CD4-positive, alpha-beta T cell treated with Interleukin-4 for 4 hours (primary cell): ENCODE data around the gene SLC52A1.
"Not testable (repeated sequence)": the region's sequence is repeated elsewhere in the genome, so short reads cannot be mapped to it uniquely, and the experiment has no call there.

ENCODE experiments used
- DNase-seq: peaks from one replicate; pipeline ENCODE4 v3.0.0-alpha.2; 2020

Gene SLC52A1

GRCh38 chr17:5030168-5030567, 5.1 kb downstream of the SLC52A1 start:
- not testable (repeated sequence) for DNase-seq

DNA sequence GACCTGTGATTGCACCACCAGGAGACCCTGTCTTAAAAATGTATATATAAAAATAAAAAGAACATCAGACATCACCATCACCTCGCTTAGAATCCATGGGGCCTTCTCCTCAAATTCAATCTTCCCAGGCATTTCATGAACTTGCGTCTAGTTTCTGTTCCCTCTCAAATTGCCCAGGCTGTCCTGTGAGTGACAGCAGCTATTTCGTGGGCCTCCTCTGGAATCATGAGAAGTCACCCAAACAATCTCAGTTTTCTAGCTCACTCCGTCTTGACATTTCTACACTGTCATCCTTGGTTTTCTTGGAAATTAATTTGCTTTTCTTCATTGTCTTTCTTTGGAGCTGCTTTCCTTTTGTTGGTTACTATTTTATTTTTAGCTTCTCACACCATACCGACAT, 7.3 kb downstream of the SLC52A1 start:
- DNase-seq, result no peak

DNA sequence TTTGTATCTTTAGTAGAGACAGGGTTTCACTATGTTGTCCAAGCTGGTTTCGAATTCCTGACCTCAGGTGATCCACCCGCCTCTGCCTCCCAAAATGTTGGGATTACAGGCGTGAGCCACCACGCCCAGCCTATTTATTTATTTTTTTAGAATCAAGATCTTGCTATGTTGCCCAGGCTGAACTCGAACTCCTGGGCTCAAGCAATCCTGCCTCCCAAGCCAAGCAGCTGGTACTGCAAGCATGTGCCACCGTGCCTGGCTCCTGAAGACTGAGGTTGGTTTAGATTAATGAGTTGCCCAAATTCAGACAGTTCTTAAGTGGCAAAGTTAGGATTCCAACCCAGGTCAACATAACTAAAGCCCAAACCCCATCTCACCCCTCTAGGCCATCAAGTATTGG, 7.9 kb downstream of the SLC52A1 start:
- no peak for DNase-seq

GRCh38 chr17:5024604-5025003, 10.6 kb downstream of the SLC52A1 start:
- DNase-seq, result no peak

DNA sequence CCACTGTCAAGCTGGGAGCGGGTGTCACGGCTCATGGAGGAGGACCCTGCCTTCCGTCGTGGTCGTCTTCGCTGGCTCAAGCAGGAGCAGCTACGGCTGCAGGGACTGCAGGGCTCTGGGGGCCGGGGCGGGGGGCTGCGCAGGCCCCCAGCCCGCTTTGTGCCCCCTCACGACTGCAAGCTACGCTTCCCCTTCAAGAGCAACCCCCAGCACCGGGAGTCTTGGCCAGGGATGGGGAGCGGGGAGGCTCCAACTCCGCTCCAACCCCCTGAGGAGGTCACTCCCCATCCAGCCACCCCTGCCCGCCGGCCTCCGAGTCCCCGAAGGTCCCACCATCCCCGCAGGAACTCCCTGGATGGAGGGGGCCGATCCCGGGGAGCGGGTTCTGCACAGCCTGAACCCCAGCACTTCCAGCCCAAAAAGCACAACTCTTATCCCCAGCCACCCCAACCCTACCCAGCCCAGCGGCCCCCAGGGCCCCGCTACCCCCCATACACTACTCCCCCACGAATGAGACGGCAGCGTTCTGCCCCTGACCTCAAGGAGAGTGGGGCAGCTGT, 11.6 kb downstream of the SLC52A1 start:
- DNase-seq, result no peak

- no peak for DNase-seq
Observed at GRCh38 chr17:5022171-5022711, 13.0 kb downstream of the SLC52A1 start.

GRCh38 chr17:5020502-5021023, 14.7 kb downstream of the SLC52A1 start:
- no peak for DNase-seq

DNA sequence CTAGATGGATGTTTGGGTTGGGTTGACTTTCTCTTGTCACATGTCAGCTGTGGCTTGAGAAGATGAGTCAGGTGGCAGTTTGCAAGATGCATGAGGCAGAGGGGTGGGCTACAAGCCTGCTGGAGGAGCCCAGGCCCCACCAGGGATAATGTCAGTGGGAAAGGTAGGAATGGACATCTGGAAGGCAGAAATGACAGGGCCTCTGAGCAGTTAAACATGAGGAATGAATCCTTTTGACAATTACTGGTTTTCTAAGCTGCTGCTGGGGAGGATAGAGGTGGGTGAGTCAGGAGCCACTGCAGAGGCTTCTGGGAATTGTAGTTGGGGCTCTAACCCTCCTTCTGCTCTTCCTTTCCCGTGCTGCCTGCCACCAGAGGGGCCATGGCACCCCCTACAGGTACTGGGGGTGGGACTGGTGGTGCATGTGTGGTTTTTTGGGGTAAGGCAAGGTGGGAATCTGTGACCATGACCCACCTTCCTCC, 15.7 kb downstream of the SLC52A1 start:
- DNase-seq, result peak; percentile 31

GRCh38 chr17:5014357-5014756, 20.9 kb downstream of the SLC52A1 start:
- DNase-seq, result no peak

GRCh38 chr17:5011928-5012327, 23.3 kb downstream of the SLC52A1 start:
- DNase-seq, result no peak

DNA sequence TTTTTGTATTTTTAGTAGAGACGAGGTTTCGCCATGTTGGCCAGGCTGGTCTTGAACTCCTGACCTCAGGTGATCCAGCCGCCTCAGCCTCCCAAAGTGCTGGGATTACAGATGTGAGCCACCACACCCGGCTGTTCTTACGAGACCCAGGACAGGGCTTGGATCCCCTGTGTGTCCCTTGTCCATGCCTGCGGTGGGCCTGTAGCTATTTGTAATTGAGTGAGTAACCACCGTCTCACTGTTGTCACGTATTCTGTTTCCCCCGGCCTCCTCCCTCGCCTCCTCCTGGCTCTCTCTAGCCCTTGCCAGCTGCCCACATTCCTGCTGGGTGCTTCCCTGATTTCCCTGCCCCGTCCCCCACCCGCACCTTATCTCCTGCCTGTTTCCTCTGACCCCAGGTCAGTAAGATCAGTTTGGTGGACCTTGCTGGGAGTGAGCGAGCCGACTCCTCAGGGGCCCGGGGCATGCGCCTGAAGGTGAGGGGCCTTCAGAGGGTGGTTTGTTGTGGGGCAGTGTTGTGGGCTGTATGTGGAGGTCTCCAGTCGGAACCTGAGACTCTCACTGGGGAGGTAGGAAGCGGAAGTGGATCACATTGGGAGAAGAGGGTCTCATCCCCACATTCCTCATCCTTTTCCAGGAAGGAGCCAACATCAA, 31.9 kb downstream of the SLC52A1 start:
- DNase-seq, result no peak

DNA sequence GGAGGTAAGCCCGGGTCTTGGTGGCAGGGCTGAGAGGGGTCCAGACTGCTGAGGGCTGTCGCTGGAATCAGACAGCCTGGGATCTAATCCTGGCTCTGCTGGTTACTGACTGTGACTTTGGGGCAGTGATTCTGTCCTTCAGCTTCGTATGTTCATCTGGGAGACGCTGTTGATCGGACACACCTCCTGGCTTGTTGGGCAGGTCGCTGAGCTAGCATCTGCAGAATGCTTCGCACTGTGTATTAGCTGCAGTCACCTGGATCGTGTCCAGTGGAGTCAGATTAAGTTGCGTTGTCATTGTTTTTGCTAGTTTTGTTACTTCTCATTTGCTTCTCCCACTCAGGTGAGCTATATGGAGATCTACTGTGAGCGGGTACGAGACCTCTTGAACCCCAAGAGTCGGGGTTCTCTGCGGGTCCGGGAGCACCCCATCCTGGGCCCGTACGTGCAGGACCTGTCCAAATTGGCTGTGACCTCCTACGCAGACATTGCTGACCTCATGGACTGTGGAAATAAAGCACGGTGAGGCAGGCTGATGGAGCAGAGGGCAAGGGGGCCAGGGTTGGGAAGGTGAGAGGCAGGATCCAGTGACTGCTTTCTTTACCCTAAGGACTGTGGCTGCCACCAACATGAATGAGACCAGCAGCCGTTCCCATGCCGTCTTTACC, 33.0 kb downstream of the SLC52A1 start:
- no peak for DNase-seq

GRCh38 chr17:5000237-5000639, 35.0 kb downstream of the SLC52A1 start:
- DNase-seq, result no peak

DNA sequence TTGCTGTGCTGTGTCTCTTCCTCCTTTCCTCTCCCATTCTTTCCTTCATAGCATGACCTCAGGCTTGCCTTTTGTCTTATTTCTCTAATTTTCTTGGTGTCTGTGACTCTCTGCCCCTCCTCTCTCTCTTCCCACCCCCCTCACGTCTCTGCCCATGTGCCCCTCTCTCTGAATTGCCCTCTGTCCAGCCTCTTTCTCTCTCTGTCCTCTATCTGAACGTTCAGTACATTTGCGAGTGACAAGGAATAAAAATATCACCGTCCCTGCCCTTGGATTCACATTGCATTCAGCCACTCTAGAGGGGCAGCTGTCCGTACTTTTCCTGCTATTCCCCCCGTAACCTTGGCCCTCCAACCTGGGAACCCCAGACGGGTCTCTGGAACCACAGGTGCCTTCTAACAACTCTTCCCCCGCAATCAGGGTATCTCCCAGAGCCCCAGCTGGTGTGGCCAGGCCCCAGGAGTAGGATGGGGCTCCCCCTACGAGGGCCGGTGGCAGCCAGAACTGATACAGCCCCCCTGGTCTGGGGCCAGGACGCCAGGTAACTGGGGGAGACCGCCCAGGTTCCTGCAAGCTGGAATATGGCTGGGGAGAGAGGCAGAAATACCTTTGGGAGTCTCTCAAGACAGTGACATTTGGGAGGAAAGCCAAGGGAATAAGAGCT, 35.7 kb downstream of the SLC52A1 start:
- DNase-seq, result no peak

- DNase-seq, result no peak
Observed at GRCh38 chr17:4998732-4999429, 36.3 kb downstream of the SLC52A1 start.

DNA sequence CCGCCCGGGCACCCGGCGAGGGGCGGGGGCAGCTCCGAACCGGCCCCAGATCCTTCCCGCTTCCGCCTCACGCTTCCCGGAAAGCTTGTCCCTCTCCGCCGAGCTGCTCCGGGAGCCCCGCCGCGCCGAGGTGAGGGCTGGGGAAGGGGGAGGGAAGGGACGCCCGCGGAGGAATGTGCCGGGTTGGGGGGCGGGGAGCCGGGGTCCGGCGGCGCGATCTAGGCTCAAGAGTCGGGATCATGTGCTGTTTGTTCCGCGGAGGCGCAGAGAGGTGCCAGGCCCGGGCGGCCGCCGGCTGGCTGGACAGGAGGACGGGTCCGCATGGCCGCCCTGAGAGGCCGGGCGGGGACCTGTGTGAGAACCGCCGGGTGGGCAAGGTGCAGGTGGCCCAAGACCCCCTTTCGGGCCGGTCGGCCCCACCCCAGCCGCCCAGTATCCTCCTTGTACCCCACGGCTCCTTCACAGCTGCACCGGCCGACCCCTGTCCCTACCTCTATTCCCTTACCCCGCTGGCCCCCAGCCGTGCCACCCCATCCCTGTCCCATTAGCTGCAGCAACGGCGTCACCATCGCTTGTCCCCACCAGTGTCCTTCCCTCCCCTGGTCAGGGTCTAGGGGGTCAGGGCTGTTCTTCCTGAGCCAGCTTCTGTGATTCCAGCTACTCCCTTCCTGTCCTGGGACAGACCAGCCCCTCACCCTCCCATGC, 37.0 kb downstream of the SLC52A1 start:
- DNase-seq, result no peak

- peak; percentile 86 for DNase-seq
Observed at GRCh38 chr17:4997302-4998026, 37.8 kb downstream of the SLC52A1 start, which contains the start of the genes INCA1 and KIF1C. Gene INCA1, minus strand, starts transcription at chr17:4997522. Its CDS starts 3,085 bp downstream, at chr17:4994437. Gene KIF1C, plus strand, starts transcription at chr17:4997950. Its CDS starts 2,297 bp downstream, at chr17:5000247.

DNA sequence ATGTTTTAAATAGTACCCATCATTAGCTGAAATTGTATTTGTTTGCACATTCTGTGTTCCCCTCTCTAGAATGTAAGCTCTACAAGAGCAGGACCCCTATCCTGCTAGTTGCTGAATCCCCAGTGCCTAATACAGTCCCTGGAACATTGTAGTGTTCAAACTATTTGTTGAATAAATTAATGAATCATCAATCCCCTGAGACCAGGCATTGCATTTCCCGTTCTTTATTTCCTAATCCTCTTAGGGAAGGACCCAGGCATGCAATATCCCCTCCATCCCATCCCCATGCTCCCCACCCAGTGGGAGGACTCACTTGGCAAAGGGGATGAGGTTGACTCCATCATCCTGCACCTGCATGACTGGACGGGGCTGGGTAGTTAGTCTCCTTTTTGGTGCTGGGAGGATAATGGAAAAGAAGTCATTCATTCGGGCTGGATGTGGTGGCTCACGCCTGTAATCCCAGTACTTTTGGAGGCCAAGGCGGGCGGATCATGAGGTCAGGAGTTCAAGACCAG, 41.1 kb downstream of the SLC52A1 start:
- no peak for DNase-seq

DNA sequence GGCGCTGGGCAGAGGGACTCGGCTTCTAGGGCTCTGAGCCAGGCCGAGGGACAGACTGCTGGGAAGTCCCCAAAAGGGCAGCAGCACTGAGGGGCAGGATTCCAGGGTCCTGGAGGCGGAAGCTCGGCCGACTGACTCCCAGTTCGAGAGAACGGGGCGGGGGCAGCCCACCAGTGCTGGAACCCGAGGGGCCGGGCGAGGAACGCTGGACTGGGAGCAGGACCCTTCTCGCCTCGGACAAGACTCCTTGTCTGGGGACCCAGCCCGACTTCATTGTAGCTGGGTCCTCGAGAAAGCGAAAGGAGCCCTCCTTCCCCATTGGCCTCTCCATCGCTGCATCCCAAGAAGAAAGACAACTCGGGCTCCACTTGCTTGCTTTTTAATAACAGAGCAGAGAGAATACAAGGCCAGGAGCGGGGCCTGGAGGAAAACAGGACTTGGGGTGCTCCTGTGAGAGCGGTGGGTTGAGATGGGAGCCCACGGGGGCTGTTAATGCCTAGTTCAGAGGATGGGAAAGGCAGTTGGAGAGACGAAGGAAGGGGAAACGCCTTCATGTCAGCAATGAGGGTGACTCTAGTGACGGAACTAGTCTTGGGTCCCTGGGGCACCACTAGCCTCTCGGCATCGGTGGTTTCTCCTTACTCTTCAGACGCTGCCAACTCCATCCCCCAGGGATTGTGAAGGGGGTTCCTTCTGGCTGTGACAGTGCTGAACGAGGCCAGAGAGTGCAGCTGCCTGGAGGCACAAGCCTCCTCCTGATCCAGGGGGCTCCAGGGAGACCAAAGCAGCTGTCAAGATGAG, 47.3 kb downstream of the SLC52A1 start:
- no peak for DNase-seq
